CD4-positive, alpha-beta T cell treated with Interferon gamma for 1 hour (primary cell): ENCODE measurements around the gene MEGF6.

Experiments
- DNase-seq: peaks from one replicate; pipeline ENCODE4 v3.0.0-alpha.2; 2020

MEGF6 gene

DNA sequence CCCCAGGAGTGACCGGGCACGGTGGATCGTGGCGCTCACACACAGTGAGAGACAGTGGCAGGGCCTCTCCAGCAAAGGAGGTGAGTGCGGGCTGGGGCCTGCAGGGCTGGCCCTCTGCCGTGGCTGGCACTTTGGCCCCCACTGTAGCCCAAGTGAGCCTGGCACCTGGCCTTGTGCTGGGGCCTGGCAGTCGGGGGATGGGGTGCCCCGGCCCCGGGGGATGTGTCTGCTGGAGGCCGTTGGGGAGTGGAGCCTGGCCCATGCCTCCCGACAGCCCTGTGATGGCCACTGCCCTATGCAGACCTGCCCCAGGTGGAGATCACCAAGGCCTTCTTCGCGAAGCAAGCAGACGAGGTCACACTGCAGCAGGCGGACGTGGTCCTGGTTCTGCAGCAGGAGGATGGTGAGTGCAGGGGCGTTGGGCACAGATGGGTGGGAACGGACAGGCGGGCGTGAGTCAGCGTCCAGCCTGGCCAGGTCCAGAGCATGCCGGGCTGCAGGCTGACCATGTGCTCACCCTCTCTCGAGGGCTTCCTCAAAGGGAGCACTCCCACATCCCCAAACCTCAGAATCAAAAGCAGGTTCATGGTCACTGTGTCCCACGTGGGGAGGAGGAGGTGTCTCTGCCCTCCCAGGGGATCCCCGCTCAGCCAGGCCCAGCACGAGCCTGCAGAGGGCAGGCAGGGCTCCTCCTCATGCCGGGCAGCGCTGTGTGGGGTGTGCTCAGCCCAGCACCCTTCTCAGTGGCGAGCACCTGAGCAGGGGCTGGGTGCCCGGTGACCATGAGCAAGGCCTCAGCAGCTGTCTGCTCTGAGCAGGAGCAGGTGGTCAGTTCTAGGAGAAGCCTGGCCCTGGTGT is 131.6 kb downstream of the MEGF6 start:
- DNase-seq, result no peak

DNA sequence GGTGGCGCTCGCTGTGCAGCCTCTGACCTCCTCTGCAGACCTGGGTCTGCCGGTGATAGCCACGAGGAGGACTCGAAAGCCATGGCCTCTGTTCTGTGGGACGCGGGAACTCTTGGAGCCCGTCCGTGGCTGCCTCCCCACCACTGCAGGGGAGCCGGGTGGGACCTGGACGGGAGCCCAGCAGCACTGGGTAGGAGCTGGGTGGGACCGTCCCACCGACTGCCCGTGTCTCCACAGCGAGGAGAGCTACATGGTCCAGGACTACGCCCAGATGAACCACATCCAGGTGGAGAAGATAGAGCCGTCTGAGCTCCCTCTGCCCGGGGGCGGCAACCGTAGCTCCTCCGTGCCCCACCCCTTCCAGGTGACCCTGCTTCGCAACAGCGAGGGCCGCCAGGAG is 133.1 kb downstream of the MEGF6 start:
- DNase-seq, result no peak

DNA sequence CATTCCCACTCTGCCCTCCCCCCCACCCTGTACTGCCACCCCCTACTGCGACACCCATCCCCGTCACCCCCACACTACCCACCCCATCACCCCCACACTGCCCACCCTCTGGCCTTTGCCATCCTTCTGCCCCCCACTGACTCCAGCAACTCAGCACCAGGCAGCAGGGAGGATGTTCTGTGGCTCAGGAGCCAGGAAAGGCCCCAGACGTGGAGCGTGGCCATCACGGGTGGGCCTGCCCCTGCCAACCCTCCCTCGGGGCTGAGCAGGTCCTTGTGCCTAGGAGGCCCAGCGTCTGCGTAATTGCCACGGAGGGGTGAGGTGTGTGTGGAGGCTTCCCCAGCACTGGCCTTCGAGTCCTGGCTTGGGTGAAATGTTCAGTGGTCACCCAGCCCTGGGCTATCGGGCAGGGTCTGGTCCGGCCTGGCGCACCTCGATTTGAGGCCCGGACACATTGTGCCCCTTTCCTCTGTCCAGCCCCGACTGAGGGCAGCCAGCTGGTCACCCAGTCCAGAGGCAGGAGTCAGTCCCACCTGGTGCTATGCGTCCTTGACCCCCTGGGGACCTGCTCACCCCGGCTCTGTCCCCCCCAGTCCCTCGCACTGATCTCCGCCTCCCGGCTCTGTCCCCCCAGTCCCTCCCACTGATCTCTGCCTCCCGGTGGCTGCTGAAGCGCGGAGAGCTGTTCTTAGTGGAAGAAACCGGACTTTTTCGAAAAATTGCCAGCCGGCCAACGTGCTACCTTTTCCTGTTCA is 133.9 kb downstream of the MEGF6 start:
- DNase-seq, result no peak

DNA sequence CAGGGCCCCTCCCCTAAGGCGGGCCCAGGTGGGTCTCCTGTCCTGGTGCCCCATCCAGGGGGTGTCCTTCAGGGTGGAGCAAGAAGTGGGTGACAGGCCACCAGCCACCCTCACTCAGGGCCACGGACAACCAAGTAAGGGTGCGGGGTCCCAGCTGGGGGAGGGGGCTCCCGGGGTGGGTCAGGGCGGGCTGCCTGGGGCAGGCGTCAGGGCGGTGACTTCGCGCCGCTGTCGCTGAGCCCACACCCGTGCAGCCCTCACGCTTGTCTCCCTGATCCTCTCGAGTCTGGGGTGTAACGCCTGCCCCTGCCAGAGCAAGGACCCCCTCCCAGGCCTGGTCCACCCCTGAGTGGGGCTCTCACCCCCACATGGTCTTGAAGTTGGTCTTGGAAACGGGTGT is 134.6 kb downstream of the MEGF6 start:
- no peak for DNase-seq

DNA sequence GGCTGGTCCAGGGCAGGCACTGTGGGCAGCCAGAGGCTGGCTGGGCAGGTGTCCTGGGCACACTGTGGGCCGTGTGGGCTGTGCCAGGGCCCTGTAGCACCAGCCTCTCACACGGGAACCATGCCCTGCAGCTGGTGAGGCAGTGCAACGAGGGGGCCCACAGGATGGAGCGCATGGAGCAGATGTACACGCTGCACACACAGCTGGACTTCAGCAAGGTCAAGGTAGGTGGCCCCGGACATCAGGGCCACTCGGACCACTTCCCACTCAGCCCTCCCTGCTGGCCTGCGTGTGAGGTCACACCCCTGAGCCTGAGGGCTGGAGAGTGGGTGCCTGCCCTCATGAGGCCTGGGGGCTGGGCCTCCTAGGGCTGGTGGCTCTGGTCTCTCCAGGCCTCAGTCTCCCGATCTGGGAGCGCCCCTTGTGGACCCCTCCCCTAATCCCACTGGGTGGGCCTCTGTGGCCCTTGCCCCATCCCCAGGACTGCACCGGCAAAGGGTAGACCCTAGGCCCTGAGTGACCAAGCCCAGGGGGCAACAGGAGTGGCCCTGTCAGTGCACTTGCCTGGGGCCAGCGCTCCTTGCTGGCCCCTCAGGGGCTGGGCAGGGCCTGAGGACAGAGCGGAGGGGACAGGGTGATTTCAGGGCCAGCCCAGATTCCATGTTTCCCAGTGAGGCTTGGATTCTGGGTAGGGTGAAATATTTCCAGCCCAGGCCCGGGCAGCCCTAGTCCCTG is 135.3 kb downstream of the MEGF6 start:
- DNase-seq, result no peak

DNA sequence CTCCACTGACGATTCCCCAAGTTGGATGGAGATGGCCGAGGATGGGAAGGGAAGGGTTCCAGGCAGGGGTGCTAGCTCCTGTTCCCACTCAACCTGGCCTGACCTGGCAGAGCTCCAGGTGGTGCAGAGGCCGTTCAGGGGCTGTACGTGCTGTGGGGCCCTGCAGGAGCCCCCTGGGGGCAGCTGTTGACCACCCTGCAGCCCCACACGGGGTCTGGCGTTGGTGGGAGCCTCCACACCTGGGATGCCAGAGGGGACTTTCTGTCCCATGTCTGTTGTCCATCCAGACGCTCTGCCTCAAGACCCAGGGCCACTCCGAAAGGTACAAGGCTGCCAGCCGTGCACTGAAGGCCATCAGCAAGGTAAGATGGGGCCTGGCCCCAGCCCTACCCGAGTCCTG is 136.9 kb downstream of the MEGF6 start:
- no peak for DNase-seq

DNA sequence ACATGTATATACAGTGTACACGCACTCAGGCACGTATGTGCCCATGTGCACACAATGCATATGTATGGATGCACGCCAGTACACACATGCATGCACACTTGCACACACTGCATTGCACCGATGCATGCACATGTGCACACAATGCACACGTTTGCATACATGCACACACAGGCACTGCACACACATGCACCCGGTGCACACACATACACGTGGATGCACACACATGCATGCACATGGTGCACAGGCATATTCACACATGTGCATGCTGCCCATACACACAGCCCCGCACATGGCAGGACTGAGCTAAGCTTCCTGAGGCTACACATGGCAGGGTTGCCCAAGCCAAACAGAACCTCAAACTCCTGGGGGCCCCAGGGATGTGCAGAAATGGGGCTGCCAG is 137.3 kb downstream of the MEGF6 start:
- DNase-seq, result no peak

DNA sequence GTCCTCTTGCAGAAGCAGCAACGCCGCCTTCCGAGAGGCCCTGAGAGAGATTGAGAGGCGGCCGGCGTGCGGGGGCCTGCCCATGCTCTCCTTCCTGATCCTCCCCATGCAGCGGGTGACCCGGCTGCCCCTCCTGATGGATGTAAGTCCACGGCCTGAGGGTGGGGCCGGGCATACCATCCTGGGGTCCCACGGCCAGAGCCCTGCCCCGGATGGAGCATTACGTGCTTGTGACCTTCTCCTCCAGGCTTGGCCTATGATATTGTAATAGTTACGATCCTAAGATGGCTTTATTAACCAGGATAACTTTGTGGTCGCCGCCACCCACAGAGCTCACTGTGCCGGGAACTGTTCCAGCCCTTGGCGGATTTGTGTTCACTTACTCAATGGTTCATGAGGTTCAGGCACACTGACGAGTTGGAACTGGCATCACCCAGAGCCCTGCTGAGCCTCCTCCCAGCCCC is 137.9 kb downstream of the MEGF6 start:
- no peak for DNase-seq

DNA sequence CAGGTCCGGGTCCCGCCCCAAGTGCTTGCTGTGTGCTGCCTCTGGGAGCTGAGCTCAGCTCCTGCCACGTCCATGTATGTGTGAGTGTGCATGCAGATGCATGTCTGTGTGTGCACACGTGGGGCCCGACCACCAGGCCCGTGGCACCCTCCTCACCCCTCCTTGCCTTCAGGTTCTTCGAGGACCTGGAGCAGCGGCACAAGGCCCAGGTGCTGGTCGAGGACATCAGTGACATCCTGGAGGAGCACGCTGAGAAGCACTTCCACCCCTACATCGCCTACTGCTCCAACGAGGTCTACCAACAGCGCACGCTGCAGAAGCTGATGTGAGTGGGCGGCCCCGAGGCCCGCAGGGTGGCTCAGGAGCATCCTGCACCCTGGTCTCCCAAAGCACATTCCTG is 138.4 kb downstream of the MEGF6 start:
- no peak for DNase-seq

DNA sequence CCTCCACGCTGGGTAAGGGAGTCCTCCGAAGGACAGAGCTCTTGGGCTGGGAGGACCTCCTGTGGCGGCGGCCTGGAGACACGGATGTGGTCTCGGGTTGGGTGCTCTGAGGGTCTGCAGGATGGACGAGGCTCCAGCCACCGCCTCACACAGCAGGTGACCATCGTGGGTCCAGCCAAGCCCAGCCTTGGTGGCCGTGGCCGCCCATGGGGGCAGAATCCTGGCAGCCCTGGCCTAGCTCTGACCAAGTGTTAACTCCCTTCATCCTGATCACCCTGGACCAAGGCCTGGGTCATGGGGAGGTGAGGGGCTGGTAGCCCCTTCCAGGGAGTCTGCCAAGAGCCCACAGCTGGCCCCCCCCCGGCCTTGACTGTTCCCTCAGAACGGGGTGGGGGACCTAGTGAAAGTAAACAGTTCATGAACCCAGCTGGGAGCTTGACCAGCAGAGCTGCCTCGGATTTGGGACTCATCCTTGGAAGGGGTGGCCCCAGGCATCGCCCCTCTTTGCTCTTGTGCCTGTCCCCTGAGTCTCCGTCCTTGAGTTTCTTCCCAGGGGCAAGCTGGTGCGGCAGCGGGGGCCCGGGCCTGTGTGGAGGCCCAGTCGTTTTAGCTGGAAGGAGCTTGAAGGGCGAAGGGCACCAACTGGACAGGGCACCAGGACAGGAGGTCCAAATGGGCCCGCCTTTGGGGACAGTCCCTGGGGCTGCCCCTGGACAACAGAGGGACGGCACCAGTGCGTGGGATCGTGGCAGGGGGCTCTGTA is 139.0 kb downstream of the MEGF6 start:
- DNase-seq, result no peak

DNA sequence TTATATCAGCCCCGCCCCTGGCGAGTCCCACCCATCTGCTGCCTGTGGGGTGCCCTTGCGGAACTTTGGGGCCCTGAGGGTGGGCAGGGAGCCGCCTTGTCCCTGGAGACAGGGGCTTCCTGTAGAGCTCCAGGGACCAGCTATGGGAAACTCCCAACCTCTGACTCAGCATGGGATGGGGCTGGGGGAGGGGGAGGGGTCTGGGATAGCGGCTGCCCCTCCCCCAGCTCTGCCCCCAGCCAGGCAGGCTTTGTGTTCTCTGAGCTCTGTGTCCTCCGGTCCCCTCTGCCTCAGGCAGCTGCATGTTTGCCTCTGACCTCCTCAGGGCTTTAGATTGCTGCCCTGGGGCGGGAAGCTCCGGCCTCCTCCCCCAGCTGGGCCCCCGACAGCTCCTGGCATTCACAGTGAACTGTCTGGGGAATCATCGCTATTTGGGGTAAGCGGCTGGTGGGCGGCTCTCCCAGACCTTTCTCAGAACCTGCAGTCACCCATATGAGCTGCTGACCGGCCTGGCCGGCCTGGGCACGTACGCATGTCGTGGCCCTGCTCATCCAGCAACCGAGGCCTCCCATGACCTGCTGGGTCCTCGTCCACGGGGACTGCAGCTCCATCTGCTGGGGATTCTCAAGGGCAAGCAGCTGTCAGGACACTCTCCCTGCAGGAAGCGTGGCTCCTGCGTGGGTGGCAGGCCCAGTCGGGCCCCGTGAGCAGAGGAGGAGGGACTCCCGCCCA is 139.8 kb downstream of the MEGF6 start:
- DNase-seq, result no peak

DNA sequence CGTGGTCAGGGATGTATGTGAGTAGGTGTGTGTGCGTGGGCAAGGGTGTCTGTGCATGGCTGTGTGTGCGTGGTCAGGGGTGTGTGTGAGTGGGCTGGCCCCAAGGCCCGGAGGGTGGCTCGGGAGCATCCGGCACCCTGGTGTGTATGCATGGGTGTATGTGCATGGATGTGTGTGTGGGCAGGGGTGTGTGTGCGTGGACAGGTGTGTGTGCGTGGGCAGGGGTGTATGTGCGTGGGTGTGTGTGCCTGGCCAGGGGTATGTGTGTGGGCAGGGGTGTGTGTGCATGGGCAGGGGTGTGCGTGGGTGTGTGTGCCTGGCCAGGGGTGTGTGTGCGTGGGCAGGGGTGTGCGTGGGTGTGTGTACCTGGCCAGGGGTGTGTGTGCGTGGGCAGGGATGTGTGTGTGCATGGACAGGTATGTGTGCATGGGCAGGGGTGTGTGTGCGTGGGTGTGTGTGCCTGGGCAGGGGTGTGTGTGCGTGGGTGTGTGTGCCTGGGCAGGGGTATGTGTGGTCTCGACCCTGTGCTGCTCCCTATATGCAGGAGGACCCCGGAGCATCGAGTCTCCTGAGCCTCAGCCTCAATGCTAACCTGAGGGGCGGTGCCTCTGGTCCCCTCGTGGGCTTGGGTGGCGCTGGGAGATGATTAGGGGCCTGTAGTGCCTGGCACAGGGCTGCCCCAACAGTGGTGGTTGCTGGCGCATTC is 140.5 kb downstream of the MEGF6 start:
- no peak for DNase-seq

DNA sequence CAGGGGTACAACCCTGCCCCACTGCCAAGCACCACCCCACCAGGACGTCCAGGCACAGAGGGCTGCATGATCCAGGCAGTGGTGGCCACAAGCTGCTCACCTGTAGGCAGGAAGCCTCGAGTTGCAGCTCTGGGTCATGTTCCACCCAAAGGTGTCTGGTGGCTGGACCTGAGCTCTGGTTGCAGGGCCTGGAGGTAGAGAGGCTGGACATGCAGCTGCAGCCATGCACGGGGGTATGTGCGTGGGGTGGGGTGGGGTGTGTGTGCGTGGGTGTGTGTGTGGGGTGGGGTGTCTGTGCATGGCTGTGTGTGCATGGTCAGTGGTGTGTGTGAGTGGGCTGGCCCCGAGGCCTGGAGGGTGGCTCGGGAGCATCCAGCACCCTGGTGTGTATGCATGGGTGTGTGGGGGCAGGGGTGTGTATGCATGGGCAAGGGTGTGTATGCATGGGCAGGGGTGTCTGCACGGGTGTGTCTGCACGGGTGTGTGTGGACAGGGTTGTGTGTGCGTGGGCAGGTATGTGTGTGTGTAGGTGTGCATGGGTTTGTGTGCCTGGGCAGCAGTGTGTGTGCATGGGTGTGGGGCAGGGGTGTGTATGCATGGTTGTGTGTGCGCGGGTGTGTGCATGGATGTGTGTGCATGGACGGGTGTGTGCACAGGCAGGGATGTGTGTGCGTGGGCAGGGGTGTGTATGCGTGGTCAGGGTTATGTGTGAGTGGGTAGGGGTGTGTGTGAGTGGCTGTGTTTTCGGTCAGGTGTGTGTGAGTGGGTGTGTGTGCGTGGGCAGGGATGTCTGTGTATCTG is 141.3 kb downstream of the MEGF6 start:
- DNase-seq, result no peak

DNA sequence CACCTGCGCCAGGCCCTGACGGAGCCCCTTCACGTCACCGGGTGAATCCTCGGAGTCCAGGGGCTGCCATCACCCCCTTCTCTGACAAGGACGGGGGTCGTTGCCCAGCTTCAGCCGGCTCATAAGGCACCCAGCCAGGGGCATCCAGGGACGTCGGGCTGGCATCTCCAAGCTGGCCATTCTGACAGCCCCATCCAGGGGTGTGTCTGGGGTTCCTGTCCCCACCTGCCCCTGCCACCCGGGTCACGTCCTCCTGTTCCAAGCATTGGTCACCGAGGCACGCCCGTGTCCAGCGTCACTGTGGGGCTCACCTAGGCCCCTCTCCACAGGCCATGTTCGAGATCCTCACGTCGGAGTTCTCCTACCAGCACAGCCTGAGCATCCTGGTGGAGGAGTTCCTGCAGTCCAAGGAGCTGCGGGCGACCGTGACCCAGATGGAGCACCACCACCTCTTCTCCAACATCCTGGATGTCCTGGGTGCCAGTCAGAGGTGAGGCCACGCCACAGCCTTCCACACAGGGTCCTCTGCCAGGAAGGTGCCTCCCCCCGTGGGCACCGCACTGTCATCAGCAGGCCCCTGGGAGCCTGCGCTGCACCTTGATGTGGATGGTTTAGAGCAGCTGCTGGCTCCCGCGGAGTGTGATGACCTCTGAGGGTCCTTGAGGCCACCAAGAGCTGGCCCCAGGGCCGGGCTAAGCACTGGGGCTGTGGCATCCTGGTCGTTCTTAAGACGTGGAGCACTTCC is 142.0 kb downstream of the MEGF6 start:
- DNase-seq, result no peak

DNA sequence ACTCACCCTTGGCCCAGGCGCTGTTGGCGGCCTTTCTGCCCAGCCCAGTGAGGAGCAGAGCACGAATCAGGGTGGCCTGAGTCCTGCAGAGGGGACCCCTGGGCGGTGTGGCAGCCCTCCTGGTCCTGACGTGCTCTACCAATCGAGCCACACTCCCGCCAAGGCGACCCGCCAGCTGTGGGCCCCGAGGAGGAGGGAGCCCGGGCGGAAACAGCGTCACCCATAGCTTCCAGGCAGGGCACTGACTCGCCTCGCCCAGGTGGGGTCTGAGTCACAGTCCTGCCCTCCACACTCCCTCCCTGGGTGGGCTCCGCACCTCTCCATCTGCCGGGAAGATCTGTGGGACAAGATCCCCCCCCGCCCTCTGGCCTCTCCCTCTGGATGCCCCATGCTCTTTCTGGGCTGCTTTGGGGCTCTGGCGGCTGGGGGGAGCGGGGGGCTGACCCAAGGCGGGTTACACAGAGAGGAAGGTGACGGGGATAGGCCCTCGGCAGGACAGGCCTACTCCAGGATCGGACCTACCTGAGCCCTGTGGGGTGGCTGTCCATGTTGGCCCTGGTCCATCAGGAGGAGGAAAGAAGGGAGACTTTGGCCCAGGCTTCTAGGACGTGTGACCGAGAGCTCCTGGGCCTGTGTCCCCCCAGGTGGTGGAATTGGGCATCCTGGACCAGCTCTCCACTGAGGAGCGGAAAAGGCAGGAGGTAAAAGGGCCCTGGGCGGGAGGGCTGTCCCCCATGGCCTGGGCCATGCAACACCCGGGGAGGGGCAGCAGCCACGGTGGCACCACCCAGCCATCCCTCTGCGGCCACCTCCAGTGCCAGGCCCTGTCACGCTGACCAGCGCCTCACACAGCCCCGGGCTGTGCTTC is 142.8 kb downstream of the MEGF6 start:
- no peak for DNase-seq

DNA sequence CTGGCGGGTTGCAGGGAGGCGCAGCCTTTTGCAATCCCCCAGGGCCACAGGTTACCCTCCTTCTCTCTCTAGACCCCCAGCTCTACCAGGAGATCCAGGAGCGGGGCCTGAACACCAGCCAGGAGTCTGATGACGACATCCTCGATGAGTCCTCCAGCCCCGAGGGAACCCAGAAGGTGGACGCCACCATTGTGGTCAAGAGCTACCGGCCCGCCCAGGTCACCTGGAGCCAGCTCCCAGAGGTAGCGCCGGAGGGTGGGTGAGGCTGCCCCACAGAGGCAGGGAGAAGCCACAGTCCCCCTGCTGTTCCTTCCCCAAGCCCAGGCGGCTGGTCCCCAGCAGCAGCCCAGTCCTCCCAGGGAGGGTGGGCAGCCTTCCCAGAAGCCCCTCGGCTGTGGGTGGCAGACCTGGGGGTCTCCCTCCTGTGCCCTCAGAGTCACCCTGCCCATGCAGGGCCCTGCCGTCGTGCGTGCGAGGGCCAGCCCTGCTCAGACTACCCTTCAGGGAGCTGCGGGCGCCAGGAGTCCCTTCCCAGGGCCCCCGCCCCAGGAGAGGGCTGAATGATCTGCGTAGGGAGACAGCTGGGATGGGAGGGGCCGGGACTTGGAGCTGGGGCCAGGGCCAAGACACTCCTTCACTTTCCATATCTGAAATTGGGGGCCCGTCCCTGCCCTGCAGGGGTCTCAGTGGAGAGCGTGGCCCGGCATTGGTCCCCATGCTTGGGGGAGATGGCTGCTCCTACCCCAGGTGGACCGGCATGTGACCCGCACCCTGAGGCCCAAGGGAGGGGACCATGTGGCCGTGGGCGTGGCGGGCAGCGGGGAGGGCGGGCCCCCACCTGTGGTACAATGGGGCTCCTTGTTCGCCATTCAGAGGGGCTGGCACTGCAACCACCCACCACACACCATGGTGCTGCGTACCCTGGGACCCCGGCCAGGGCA is 143.9 kb downstream of the MEGF6 start:
- no peak for DNase-seq

DNA sequence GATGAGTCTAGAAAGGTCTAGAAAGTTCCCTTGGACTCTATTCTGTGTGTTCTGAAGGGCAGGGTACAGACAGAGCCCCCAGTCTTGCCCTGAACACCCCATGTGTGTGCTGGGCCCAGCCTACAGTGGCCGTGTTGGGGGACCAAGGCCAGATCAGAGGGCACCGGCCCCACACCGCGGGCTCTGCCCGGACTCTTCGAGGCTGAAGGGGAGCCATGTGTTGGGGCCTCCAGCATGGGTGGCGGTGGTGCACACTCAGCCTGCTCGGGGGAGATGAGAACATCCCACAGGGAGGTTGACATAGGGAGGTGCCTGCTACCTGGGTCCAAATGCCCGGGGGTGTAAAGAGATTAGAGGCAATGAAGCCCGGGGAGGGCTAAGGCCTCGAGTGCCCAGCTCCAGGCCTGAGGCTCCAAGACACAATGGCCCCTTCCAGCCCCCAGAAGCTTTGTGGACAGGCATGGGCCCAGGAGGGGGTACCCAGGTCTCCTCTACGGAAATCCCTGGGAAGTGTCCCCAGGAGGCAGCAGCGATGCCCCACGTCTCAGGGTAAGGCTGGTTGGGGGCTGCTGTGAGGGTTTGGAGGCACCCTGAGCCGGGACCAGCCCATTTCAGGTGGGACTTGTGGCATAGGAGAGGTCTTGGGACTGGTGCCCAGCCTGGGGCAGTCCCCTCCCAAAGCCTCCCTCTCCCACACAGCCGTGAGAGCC is 144.8 kb downstream of the MEGF6 start:
- no peak for DNase-seq
